GM12872 (cell line): ENCODE measurements around the gene VWA3B.

Experiments
- TF ChIP-seq, protein P1 (sequence below): IDR thresholded peaks from 3 replicates; pipeline ENCODE4 v1.5.1; 2011; ENCODE audit warnings: low read depth, mild to moderate bottlenecking, low read length, moderate library complexity; ENCODE audit not compliant: insufficient read depth

Gene VWA3B, protein sequence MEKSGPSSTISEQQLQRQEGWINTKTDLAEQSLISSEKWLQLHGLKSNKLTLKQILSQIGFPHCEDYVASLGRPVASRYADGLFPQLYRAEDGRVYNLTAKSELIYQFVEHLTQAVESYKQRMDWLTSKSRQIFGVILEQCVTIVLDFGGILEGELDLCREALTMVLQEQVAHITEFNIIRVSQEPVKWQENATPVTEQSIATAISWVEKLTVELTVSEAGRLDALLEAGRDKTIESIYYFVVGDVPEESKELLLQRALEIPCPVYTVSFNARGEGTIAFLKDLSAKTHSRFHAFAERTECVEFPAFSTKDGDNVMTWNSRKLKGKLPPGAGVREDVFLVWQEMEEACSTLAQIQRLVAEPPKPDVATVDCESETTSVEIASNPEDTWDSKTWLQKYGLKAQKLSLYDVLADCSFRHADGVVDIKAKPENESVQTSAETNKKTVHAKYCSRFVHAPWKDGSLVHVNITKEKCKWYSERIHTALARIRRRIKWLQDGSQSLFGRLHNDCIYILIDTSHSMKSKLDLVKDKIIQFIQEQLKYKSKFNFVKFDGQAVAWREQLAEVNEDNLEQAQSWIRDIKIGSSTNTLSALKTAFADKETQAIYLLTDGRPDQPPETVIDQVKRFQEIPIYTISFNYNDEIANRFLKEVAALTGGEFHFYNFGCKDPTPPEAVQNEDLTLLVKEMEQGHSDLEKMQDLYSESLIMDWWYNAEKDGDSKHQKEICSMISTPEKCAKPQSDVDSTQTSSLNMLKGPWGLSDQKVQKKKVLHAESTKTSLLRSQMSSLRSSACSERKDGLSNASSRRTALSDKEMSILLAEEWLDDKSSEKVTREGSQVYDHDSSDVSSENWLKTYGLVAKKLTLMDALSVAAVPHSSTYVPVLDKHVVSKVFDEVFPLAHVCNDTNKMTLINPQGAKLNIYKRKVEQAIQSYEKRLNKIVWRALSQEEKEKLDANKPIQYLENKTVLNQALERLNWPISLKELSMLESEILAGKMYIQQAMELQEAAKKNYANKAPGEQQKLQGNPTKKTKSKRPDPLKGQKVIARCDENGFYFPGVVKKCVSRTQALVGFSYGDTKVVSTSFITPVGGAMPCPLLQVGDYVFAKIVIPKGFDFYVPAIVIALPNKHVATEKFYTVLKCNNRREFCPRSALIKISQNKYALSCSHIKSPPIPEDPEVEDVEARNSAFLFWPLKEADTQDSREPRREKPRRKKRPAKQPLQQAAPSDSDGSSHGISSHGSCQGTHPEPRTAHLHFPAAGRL (N-terminal part only)

DNA sequence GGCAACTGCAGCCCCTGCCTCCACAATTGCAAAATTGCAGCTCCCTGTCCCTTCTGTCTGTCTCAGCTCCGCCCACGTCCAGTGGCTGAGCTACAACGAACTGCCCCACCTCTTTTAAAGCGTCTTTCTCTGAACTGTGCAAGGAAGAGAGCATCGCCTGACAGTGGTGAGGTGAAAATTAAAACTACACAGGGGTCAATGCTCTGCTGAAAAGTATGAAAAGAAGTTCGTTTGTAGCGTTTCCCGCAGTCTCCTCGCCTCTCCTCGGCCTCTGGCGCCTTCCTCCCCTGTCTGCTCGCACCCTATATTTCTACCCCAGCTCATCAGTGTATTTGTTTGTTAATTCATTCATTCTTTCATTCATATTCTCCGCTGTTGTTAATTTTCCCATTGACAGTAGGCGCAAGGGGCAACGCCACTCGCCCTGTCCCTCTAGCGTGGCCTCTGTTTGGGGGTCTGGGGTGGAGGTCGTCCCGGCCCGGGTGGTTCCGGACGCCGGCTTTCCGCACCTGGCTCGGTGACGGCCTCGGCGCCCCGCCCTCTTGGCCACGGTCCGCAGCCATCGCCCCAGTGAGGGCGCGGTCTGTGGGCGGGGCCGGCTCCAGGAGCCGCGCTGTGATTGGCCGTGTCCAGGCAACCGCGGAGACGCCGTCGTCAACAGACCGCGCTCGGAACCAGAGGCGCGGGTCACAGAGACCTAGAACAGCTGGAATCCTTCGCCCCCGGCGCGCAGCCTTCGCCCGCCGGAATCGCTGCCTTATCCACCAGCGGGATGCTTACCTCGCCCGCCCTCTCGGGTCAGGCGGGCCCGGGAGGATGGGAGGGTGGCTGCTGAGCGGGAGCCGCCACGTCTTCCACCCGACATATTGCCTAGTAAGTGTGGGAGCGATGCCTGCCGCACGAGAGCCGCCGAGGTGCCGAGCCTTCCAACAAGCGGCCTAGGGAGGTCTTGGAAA, at the start of gene VWA3B:
VWA3B (plus strand) TSS at position 677 of the 956 bp plus-strand sequence. CDS start 5,926 bp downstream, outside the sequence.
- TF ChIP-seq, protein P1, sequence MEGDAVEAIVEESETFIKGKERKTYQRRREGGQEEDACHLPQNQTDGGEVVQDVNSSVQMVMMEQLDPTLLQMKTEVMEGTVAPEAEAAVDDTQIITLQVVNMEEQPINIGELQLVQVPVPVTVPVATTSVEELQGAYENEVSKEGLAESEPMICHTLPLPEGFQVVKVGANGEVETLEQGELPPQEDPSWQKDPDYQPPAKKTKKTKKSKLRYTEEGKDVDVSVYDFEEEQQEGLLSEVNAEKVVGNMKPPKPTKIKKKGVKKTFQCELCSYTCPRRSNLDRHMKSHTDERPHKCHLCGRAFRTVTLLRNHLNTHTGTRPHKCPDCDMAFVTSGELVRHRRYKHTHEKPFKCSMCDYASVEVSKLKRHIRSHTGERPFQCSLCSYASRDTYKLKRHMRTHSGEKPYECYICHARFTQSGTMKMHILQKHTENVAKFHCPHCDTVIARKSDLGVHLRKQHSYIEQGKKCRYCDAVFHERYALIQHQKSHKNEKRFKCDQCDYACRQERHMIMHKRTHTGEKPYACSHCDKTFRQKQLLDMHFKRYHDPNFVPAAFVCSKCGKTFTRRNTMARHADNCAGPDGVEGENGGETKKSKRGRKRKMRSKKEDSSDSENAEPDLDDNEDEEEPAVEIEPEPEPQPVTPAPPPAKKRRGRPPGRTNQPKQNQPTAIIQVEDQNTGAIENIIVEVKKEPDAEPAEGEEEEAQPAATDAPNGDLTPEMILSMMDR, result no peak

DNA sequence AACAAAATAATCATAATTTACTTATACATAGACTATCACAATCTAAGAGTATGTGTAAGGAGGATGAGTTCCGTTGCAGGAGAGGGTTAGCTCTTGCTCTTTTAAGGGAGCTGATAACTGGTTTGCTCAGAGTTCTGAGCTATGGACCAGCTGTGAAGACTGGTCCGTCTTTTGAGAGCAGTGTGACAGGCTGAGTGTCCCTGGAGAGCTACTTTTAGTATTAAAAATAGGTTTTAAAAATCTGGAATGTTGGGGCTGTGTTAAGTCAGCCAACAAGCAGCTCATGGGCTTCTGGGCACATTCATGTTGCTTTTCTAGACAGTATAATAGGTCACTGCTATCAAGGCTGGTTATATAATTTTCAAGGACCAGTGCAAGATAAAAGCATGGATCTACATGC, 49.8 kb upstream of the VWA3B start:
- TF ChIP-seq, protein P1, result no peak

DNA sequence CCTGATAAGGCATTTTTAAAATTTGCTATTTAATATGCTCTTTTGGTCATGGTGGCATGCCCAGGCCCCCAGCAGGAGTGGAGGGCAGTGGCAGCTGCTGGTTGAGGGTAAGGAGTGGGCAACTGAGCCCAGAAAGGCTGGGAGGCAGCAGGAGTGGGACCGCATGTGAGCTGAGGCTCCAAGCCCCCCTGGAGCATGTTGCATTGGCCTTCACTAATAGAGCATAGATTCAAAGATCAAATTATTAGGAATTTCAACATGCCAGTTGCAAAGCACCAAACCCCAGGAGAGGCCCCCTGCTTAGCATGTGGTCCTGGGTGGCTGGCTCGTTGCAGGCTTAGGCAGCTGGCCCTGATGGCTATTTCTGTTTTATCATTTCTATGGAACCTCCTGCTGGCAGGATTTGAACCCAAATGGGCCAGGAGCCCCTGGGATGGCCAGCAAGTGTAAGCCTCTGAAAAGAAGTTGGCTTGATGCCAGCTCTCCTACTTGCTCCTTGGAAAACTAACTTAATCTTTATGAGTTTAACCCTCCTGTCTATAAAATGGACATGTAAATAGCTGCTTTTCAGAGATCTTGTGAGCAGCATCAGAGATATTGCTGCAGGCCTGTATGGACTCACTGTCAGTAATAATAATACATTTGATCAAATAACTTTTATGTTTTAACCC, 49.2 kb upstream of the VWA3B start:
- TF ChIP-seq, protein P1, result no peak

DNA sequence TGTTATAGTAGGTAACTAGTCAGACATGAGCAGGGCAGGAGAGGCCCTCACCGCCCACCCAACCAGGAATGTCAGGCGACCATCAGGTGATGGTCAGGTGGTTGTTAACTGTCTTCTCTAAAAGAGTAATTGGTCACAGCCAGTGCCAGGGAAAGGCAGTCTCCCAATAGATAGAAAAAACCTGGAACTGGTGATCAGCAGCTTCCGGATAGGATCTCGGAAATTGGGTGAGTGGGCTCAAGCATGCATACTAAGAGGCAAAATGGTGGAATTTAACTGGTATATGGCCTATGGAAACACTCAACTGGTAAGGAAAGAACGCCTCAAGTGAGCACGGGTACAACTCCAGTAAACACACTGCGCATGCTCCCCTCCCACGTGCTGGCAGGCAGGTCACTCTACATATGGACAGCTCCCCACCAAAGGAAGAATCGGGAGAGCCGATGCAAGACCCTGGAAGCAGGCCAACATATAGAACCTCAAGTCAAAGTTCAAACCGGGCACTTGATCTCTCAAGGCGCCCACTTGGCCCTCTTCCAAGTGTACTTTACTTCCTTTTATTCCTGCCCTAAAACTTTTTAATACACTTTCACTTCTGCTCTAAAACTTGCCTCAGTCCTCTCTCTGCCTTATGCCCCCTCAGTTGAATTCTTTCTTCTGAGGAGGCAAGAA, 47.7 kb upstream of the VWA3B start:
- TF ChIP-seq, protein P1, result no peak

DNA sequence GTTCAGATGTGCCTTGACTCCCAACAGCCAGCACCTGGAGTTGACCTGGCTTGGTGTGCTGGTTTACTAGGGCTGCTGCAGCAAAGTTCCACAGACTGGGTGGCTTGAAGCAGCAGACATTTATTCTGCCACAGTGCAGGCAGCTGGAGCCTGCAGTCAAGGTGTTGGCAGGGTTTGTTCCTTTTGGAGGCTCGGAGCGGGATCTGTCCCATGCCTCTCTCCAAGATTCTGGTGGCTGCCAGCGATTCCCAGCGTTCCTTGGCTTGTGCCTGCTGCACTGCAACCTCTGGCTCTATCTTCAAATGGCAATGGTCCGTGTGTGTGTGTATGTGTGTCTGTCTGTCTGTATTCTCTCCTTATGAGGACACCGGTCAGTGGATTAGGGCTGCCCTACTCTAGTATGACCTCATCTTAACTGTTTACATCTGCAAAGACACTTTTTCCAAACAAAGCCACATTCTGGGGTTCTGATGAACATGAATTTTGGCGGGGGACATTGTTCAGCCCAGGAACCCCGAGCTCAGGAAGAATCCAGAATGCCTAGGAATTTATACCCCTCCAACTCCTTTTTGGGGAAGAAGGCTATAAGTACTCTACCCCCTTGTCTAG, 46.5 kb upstream of the VWA3B start:
- TF ChIP-seq, protein P1, result no peak
